Testis (tissue), 3 donors: ENCODE measurements around the gene SF1. TPM values are rescaled to one million over a fixed set of nuclear protein-coding genes. Genes with fewer than 3 reads are reported as not detected.

Experiments used
- DNase-seq: peaks from one replicate; pipeline ENCODE4 v3.0.0-alpha.2; 2019
- H3K27ac ChIP-seq, 2 donors: fragments of 200-600 bp; sonication (generic); one replicate each; pipeline ENCODE4 v1.5.1; 2019
- H3K27me3 ChIP-seq: fragments of 200-600 bp; sonication (generic); one replicate; pipeline ENCODE4 v1.5.1; 2019
- H3K36me3 ChIP-seq: fragments of 200-600 bp; sonication (generic); one replicate; pipeline ENCODE4 v1.5.1; 2017; ENCODE audit warnings: low read depth; ENCODE audit errors: missing control alignments
- H3K4me1 ChIP-seq: fragments of 200-600 bp; sonication (generic); one replicate; pipeline ENCODE4 v1.5.1; 2019
- H3K4me3 ChIP-seq, 2 donors: fragments of 200-600 bp; sonication (generic); one replicate each; pipeline ENCODE4 v1.5.1; 2017 to 2019
- H3K9me3 ChIP-seq: fragments of 200-600 bp; sonication (generic); one replicate; pipeline ENCODE4 v1.5.1; 2017
- CTCF ChIP-seq, 3 experiments: fragments of 450-650 bp in 2 of 3; fragments of 200-600 bp in 1 of 3; sonication (generic) in 1 of 3; IDR thresholded peaks; one replicate each; pipeline ENCODE4 v1.5.1; 2016 to 2019; ENCODE audit warnings: antibody characterized with exemption in 3 of 3, mild to moderate bottlenecking in 2 of 3, moderate library complexity in 1 of 3
- POLR2A ChIP-seq: fragments of 450-650 bp; IDR thresholded peaks from one replicate; pipeline ENCODE4 v1.6.1; 2017; ENCODE audit warnings: antibody characterized with exemption, mild to moderate bottlenecking, moderate library complexity
- WGBS, 2 donors: methylation state at CpG; one replicate each; pipeline ENCODE4 v1.1.5; 2018; 5-methylcytosine and 5-hydroxymethylcytosine counted together
- intact Hi-C: fragments of 100-400 bp; cut with DNase I; formaldehyde crosslinking; loops from one replicate; pipeline ENCODE4 v1.15.1; 2023; ENCODE audit warnings: low total_unique reads
- polyA plus RNA-seq: library from polyadenylated mRNA; stranded (reverse); fragments of 350-450 nt; fragmentation: Illumina TruSeq; extraction: RNeasy Lipid Tissue Mini Kit (QIAGEN cat#74804); gene quantifications from one replicate; pipeline ENCODE4 v1.2.3, GENCODE V29; 2014; ENCODE audit warnings: low read depth, low replicate concordance; ENCODE audit not compliant: insufficient read depth
- total RNA-seq, 2 donors: library from RNA; depleted of rRNA; stranded (reverse); fragments of >200 nt; gene quantifications; one replicate each; pipeline ENCODE4 v1.2.3, GENCODE V29; 2016

The SF1 gene
- total and polyA plus RNA-seq, 3 donors from 2014 or later, result 431 to 499 (median 455) TPM

GRCh38 chr11:64810891-64811272 is 32.5 kb upstream of the SF1 start:
- Histone ChIP-seq H3K4me1 (peaks cover 10% of the 10 kb centered on the region), H3K4me3 (peak overlapping the region; percentile 79 to 86), H3K36me3 (no peaks in the 10 kb centered on the region), H3K27ac (no peak overlapping the region), H3K27me3 (no peaks in the 10 kb centered on the region), H3K9me3 (no peaks in the 10 kb centered on the region)
- TF ChIP-seq POLR2A, result no peak
- TF ChIP-seq CTCF (IDR thresholded peaks at IDR 0.05), result no peak
- peak; percentile 42 for DNase-seq
- 31 to 41% methylated on average over 17 of the region's 17 CpGs for WGBS, 2 donors
- intact Hi-C loops, result no loop called here

GRCh38 chr11:64810271-64810890 is 32.0 kb upstream of the SF1 start, which contains the start of gene MEN1:
Gene MEN1 (minus strand): TSS chr11:64810551. CDS start chr11:64810109, 442 bp downstream.
- peaks cover 10% of the 10 kb centered on the region for H3K4me1 ChIP-seq
- TF ChIP-seq POLR2A (no peak), CTCF (IDR thresholded peaks at IDR 0.05) (no peak)
- intact Hi-C loops, result no loop called here
- WGBS, 2 donors, result 1% methylated on average over 31 to 41 of the region's 46 CpGs
- no peaks in the 10 kb centered on the region for H3K27me3 ChIP-seq
- H3K36me3 ChIP-seq, result no peaks in the 10 kb centered on the region
- H3K4me3 ChIP-seq, result peak within 1 kb of the TSS; percentile 79 to 86
- peak; percentile 97 for DNase-seq
- peak within 1 kb of the TSS; percentile 48 to 65 for H3K27ac ChIP-seq
- no peaks in the 10 kb centered on the region for H3K9me3 ChIP-seq

GRCh38 chr11:64809781-64810241 is 31.5 kb upstream of the SF1 start:
- WGBS, 2 donors, result 4 to 5% methylated on average over 14 to 44 of the region's 44 CpGs
- TF ChIP-seq POLR2A (no peak), CTCF (IDR thresholded peaks at IDR 0.05) (no peak)
- no peaks in the 10 kb centered on the region for H3K9me3 ChIP-seq
- H3K4me1 ChIP-seq, result peaks cover 10% of the 10 kb centered on the region
- H3K4me3 ChIP-seq, result peak overlapping the region; percentile 79 to 86
- DNase-seq, result peak; percentile 30
- intact Hi-C loops, result no loop called here
- peak overlapping the region; percentile 48 to 65 for H3K27ac ChIP-seq
- H3K27me3 ChIP-seq, result no peaks in the 10 kb centered on the region
- no peaks in the 10 kb centered on the region for H3K36me3 ChIP-seq

- no peaks in the 10 kb centered on the region for H3K27me3 ChIP-seq
- 87 to 100% methylated on average over 5 to 9 of the region's 9 CpGs for WGBS, 2 donors
- no peaks in the 10 kb centered on the region for H3K9me3 ChIP-seq
- H3K27ac ChIP-seq, result no peak overlapping the region
- DNase-seq, result no peak
- intact Hi-C loops, result no loop called here
- peaks cover 31% of the 10 kb centered on the region for H3K4me1 ChIP-seq
- no peak overlapping the region for H3K4me3 ChIP-seq
- TF ChIP-seq CTCF (IDR thresholded peaks at IDR 0.05) (no peak), POLR2A (no peak)
- no peaks in the 10 kb centered on the region for H3K36me3 ChIP-seq
These were observed 27.1 kb upstream of the SF1 start for GRCh38 chr11:64805481-64805880.
